Transverse colon (tissue), 4 donors: Measurements from ENCODE around the gene RARB.

ENCODE experiments used
- CTCF ChIP-seq, 5 experiments: fragments of 200-600 bp in 3 of 5; fragments of 450-650 bp in 2 of 5; sonication (generic) in 3 of 5; IDR thresholded peaks; 1 replicate in 2 of 5; 2 replicates in 3 of 5; pipeline ENCODE4 v1.5.1; 2016 to 2017; ENCODE audit warnings: antibody characterized with exemption in 5 of 5, inconsistent platforms in 3 of 5, mild to moderate bottlenecking in 2 of 5, moderate library complexity in 1 of 5
- EP300 ChIP-seq: sonication (generic); formaldehyde crosslinking; IDR thresholded peaks from one replicate; pipeline ENCODE4 v1.6.1; 2017; ENCODE audit warnings: antibody characterized with exemption, low read depth
- POLR2A ChIP-seq: fragments of 450-650 bp; IDR thresholded peaks from one replicate; pipeline ENCODE4 v1.6.1; 2016; ENCODE audit warnings: antibody characterized with exemption, mild to moderate bottlenecking, moderate library complexity
- POLR2AphosphoS5 ChIP-seq, 3 donors: sonication (generic); formaldehyde crosslinking; IDR thresholded peaks; one replicate each; pipeline ENCODE4 v1.6.1; 2016; ENCODE audit warnings: antibody characterized with exemption in 3 of 3

- no peak for TF ChIP-seq CTCF (IDR thresholded peaks at IDR 0.05)
- TF ChIP-seq POLR2A, result no peak
- no peak for TF ChIP-seq EP300
- no peak for TF ChIP-seq POLR2AphosphoS5 (IDR thresholded peaks at IDR 0.05)
These were observed 11.9 kb upstream of the RARB start for GRCh38 chr3:25416176-25416575.
